IPS DF 4.7 (cell line): Measurements from ENCODE around the gene HHATL.

Experiments
- DNase-seq: peaks from one replicate; pipeline ENCODE4 v3.0.0-alpha.2; 2013; ENCODE audit warnings: low spot score; ENCODE audit errors: extremely low read depth

Gene HHATL, protein sequence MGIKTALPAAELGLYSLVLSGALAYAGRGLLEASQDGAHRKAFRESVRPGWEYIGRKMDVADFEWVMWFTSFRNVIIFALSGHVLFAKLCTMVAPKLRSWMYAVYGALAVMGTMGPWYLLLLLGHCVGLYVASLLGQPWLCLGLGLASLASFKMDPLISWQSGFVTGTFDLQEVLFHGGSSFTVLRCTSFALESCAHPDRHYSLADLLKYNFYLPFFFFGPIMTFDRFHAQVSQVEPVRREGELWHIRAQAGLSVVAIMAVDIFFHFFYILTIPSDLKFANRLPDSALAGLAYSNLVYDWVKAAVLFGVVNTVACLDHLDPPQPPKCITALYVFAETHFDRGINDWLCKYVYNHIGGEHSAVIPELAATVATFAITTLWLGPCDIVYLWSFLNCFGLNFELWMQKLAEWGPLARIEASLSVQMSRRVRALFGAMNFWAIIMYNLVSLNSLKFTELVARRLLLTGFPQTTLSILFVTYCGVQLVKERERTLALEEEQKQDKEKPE

DNA sequence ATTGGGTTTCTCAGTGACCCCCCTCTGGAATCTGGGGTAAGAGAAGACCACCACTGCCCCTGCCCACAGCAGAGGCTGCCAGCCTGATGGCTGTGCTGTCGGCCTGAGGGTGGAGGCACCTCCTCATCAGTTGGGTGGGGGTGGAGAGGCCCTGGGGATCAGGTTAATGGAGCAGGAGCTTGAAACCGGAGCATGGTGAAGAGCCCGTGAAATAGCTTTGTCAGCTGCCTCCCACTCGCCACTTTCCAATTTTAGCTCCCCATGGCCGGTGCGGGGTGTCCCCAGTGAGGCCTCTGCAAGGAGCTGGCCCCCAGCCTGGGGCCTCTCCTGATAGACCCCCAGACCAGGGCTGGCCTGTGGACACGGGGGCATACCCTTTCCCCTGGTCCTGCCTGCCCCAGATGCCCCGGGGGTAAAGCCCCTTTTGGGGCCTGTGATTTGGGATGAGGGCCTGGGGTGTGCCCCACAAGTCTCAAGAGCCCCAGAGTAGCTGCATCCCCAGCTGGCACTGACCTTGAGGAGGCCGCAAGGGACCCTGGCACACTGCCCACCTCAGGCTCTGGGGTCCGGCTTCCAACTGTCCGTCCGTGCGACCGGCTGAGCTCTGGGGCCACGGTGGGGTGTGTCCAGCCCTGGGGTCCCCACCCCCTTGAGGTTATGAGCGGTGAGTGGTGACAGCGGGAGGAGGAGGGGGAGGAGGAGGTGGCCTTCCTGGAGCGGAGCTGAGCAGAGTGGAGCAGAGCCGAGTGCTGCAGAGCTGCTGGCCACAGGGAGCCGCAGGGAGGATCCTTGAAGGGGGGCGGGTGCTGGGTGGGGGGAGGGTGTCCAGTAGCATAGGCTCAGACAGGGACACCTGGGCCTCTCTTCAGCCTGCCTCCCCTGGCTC is at the start of gene HHATL:
Gene HHATL, minus strand, starts transcription at position 733 of the 886 bp plus-strand sequence. CDS start 1,972 bp downstream, outside the sequence.
- DNase-seq = no peak

DNA sequence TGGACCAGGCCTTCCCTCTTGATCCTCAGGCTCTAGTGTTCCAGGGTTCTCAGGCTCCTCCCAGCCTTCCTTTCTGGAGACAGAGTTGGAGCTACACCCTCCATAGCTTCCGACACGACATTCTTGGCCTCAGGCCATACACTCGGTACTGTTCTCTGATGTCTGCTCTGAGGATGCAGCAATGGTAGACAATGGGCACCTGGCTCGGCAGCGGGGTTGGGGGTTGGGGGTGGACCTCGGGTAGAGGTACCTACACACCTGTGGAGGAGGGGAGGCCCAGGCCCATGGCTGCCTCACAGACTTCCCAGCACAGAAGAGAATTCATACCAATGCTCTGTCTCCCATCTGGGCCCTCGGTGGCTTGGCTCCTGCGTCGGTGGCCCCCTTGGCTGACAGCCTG is 49.0 kb upstream of the HHATL start:
- DNase-seq = no peak

DNA sequence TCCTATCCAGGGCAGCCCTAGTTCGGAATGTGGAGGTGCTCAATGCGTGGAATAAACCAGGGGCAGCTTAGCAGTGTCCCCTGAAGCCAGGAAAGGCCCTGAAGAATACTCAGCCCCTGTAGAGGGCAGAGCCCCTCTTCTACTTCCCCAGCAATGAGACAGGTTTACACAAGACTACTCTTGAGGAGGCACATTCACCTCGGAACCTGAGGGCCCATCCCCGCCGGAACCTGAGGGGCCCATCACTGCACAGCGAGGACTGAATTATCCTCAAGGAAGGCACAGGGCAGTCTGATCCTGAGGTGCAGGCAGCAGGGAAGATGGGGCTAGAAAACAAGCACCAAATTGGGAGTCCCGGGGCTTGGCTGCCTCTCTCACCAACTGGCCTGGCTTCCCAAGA is 48.2 kb upstream of the HHATL start:
- no peak for DNase-seq

DNA sequence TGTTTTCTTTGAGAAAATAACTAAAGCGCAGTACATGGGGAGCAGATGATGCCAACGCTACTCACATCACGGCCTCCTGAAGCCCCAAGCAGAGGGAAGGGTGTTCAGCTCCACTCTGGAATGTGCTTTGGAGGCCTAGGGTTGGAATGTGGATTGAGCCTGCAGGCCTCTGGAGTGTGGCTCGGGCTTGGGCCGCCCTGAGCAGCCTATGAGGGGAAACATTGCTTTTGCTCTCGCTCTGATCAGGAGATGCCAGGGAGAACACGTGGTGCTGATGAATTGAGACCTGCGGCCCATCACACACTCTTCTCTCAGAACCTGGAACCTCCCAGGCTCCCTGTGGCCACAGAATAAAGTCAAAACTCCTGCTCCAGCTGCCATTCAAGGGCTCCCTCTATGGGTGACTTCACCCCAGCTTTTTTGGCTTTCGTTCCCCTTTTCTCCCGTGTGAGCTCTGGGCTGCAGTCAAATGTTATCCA is 47.2 kb upstream of the HHATL start:
- no peak for DNase-seq

DNA sequence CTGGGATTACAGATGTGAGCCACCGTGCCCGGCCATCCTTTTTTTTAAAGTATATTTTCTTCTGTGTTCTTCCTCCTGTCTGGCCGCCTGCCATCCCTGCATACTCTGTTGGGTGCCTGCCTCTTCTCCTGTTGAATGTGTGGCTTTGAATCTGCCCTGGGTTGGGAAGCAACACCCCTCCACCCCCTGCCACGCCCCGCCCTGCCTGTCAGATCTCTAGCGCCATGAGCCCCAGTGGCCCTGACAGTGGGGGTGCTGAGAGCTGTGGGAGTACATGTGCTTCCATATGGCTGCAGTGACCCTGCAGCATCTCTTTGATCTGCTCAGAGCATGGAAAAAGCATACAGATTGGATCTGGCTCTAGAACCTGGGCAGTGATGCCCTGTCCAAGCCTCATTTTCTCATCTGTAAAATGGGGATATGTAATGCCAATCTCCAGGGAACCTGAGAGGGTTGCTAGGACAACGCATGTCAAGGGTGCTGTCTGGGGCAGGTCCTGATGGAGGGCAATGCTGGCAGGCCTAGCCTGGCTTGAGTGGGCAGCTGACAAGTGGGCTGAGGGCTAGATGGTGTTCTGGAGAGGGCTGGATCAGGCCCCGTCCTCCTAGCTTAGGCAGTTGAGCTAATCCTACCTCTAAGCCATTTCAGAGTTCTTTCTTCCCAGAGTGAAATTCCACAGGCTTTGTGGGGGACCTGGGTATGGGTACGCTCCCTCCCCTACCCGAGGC is 46.6 kb upstream of the HHATL start:
- DNase-seq = no peak

DNA sequence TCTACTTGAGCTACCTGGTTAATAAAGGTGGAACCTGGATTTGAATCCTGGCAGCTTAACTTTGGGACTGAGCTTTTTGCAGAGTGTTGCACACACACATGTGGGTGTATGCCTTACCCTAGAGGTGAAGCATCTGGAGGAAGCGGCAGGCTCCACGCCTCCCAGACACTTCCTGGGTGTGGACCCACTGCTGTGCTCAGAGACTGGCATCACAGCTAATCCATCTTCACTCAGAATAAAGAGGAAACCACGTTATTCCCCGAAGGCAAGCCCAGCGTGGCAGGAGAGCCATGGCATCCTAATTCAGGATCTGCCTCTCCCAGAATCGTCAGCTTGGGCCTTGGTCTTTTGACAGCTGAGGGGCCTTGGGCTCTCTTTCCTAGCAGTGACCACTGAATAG is 45.0 kb upstream of the HHATL start:
- no peak for DNase-seq

DNA sequence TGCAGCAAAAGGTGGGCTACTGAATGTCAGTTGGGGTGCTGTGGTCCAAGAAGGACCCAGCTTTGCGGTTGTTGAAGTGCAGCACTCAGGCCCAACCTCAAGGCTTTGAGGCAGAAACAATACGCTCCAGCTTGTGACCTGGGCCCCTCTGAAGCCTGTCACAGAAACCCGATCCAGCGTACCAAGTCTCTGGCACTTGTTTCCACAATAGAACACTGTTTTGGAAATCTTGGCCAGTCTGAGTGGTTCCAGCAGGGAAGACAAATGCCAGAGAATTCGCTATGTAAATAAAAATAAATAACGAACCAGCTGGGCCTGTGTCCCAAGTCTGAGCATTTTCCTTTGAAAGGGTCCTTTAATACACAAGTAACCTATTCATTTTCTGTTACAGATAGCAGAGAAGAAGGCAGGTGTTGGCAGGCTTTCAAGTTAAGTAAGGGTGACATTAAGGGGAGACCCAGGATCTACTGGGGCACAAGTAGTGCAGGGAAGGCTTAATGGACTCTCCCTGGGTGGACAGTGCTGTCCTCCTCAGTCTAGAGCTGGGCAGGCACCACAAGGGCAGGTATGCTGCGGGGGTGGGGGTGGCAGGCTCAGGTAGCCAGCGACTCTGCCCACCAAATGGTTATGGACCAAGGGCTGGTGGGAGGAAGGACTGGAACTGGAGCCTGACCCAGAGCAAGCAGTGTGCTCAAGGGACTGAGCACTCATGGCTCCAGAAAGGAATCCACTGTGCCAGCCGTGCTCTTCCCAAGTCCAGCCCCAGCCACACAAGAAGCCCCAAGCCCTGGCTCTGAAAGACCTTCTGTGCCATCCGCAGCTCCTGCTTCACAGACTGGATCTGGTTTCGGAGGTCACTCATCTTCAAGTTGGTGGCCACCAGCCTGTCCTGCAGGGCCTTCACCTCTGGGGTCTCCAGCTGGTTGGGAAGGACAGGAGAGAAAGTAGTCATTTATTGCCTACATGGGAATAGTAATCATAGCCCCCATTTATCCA is 44.2 kb upstream of the HHATL start:
- DNase-seq = no peak

DNA sequence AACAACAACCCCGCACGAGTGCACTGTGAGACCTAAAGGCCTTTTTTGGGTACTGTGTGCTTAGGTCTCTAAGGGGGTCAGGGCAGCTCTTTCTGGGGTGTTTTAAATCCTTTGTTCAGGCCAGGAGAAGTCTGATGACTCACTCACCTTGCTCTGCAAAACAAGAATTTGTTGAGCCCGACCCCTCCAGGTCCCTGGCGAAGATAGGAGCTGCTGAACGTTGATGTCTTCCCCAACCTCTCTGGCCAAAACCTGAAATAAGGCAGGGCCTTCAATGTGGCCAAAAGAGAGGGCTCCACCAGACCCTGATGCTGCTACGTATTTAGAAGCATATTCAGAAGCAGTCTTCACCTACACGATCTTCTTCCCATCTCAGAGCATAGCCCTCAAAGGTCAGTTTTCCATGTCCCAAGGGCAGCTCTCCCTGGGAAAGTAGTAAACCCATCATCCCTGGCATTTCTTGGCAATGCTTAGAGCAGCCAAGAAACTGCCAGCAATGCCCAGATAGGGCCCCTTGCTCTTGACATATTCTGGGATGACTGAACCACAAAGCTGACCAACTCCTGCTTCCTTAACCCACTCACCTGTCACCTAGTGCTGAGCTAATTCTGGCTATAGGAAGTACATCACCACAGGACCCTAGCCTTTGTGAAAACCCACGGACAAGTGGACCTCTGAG is 43.3 kb upstream of the HHATL start:
- DNase-seq = no peak

DNA sequence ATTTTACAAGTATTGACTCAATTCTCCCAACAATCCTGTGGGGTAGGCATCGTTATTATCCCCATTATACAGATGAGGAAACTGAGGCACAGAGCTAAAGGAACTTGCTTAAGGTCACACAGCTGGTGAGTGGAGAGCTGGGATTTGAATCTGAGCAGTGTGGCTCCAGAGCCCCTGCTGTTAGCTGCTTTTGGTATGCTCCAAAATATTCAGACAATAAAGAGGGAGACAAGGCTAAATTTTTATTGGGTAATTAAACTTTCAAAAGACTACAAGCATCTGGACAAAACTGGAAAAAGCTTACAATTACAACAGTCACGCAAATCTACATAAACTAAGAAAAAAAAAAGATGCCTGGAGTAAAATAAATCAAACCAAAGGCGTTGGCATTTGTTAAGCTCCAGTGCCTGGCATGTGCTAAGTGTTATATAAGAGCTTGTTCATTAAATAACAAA is 42.7 kb upstream of the HHATL start:
- DNase-seq = no peak

DNA sequence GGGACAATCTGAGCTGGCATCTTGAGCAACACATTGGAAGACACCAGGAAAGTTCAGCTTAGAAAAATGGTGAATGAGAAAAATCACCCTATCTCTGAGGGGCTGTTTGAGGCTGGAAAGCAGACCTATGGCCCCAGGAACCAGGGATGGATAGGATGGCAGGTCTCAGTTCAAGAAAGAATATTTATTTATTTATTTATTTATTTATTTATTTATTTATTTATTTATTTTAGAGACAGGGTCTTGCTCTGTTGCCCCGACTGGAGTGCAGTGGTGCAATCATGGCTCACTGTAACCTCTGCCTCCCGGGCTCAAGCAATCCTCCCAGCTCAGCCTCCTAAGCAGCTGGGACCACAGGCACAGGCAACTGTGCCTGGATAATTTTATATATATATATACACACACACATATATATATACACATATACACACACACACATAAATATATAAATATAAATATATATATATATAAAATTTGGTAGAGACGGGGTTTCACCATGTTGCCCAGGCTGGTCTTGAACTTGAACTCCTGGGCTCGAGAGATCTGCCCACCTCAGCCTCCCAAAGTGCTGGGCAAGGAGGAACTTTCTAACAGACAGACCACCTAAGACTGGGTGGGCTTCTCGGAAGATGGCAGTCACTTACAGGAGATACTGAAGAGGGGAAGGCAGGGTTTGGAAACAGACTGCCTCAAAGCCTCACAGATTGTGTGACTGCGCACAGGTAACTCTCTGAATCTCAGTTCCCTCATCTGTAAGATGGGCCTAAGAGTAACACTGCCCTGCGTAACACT is 40.8 kb upstream of the HHATL start:
- DNase-seq = no peak

DNA sequence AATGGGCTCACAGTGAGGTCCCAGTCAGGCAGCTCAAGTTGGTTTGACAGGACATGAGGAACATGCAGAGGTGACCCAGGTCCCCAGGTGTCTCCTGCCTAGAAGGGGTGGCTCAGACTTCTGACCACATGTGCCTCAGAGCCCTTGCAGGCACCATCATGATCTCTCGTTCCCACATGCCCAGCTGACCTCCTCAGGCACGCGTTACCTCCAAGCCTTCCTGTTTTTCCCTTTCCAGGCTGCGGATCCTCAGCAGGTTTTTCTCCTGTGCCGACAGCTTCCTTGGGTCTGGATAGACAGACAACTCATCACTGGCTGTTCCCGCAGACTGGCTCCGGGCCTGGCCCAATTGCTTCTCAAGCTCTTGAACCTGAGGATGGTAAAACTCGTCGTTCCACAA is 40.1 kb upstream of the HHATL start:
- DNase-seq = no peak

DNA sequence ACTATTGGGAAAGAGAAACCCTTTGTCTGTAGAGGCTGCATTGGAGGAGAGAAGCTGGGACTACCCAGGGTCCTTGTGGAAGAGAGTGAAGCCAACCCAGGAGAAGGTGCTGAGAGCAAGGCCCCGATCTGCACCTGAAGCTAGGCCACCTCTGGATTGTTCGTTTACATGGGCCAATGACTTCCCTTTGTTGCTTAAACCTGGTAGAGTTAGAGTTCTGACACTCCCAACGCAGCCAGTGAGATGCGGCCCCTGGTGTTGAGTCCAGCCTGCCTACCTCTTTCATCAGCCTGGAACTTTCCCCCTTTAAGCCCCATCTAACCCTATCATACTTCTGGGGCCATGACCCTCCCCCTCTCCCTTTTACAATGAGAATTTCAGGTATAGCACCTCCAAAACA is 39.7 kb upstream of the HHATL start:
- DNase-seq = no peak

DNA sequence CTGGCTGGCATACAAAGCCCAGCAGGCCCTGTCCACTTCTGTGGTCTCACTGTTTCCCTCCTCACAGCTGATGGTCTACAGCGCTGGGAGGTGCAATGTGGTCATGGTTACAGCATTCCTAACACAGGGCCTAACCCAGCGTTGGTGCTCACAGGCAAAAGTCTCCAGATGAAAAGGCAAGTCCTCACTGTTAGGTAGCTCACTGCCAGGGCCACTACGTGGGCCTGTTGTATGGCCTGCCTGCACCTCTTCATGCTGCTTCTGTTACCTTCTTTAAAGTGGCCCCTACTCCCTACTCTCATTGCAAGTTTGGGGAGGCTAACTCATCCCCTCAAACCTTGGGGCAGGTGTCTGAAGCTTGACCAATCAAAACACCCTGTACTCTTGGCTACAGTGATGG is 39.2 kb upstream of the HHATL start:
- DNase-seq = no peak

DNA sequence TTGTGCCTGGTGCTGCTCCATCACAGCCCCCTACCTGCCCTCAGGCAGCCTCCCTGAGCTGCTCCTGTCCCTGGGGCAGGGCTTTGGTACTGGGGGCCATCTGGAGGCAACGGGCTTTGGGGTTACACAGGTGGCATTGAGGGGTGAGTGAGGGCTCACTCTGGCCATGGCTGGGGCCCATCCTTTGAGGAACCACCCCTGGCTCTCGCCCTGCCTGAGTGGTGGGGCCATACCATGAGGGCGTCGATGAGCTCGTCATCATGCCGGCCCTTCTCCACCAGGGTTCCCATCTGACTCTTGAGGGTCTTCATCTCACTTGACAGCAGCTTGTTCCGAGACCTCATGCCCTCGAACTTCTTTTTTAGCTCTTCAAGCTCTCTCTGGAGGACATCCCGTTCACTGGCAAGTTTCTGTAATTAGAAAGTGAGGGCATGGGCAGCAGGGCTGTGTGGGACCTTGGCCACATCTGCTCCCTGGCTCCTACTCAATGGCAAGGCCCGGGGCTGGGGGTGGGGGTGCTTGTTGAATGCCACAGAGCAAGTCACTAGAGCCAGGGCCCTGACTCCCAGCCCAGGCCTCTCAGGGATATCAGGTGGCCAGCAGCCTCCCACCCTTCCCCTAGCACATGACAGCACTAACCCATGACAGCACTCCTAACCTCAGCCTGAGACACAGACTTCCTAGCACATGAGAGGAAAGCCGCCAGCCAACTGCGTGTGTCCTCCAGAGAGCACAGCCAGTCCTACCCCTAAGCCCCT is 37.0 kb upstream of the HHATL start:
- DNase-seq = no peak

DNA sequence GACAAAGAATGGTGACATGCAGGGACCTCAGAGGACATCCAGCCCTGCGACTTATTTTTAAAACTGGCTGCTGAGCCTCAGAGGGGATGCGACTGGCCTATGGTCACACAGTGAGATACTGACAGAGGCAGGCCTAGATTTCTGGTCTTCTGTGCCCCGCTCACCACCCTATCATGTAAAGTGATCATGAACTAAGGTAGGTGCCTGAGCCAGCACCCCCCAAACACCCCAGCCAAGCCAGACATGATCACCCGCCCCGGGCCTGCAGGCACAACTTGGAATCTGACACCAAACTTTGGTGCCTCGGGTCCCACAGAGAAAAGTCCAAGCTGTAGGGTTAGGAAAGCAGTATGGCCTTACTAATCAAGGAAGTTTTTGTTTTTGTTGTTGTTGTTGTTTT is 33.9 kb upstream of the HHATL start:
- no peak for DNase-seq

DNA sequence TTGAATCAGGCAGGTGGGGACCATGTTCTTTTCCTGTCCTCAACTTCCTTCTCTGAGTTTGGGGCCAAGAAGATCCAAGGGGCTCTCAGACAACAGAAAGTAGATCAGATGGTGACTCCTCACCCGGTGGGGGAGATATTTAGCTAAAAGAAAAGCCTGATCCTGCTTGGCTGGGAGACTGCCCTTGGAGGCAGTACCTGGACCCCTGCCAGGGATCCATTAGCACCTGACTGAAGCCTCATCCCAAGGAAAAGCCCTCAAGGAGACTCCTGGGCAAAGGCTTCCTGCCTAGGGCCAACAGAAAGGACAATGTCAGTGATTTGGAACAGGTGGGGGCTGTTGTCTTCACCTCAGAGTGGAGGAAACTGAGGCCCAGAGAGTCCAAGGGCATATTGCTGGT is 33.5 kb upstream of the HHATL start:
- DNase-seq = no peak

DNA sequence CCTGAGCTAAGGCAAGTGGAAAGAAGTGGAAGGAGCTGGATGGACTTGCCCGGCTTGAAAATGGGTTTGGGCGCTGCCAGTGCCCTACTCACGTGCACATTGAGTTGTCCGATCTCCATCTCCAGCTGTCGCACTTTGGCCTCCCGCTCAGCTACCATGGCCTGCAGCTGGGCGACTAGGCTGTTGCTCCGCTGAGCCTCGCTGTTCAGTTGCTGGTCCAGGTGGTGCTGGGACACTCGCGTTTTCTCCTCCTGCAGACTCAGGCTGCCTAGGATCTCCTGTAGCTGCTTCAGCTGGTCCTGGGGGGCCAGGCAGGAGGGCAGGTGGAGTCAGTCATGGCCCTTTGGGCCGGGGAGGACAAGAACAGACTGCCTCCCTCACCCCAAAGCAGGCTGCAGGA is 33.0 kb upstream of the HHATL start:
- DNase-seq = no peak

DNA sequence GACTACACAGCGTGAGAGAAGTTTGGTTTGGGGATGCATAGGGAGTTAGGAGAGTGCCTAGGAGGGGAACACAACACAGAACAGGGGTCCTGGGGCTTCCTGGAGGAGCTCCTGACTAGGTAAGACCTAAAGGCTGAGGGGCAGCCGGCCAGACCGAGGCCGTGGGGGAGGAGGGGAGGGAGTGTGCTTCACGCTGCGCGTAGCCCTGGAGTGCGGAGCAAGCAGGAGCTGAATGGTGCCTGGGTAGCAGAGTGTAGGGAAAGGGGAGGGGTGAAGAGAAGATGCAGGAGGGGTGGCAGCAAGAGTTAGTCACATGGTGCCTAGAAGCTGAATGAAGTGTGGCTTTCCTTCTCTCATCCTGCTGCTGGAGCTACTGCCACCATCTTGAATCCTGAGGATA is 32.4 kb upstream of the HHATL start:
- no peak for DNase-seq
